Measurements from ENCODE around the gene SUPT3H. TPM values are rescaled to one million over a fixed set of nuclear protein-coding genes. Genes with fewer than 3 reads are reported as not detected.
A peak's percentile ranks its signal among the peaks of the same experiment; 100 is the strongest.

SUPT3H gene
- total and polyA plus RNA-seq, 7 experiments from 2014 or later = 8.0 to 16.0 (median 12.7) TPM

- Mint-ChIP-seq H3K4me1 (peaks cover 0 to 11% (median 0%) of the 10 kb centered on the region in 7 donors), H3K9me3 (peaks cover 0 to 3% (median 0%) of the 10 kb centered on the region in 11 donors)
- CTCF ChIA-PET = no interaction called here
These were observed 250.5 kb downstream of the SUPT3H start for GRCh38 chr6:45127185-45127584.

GRCh38 chr6:45126033-45126432 lies 251.7 kb downstream of the SUPT3H start:
- DNase-seq = no peak
- Mint-ChIP-seq H3K27me3 (no peaks in the 10 kb centered on the region), H3K27ac (no peak overlapping the region), H3K9me3 (peaks cover 0 to 3% (median 0%) of the 10 kb centered on the region in 11 donors), H3K4me3 (no peak overlapping the region), H3K36me3 (peaks cover 0 to 4% (median 0%) of the 10 kb centered on the region in 5 donors), H3K4me1 (peaks cover 0 to 10% (median 0%) of the 10 kb centered on the region in 7 donors)
- ChIA-PET POLR2A (no interaction called here), CTCF (no interaction called here)
- no peak overlapping the region for H3K4me3 ChIP-seq (ENCODE audit: low read length)
- intact Hi-C loops (cut with micrococcal nuclease) = no loop called here
- no peak for ATAC-seq
- H3K36me3 ChIP-seq (ENCODE audit: control insufficient read depth in 2 of 3, insufficient read depth in 3 of 3, low read length in 3 of 3) = no peaks in the 10 kb centered on the region
- no peaks in the 10 kb centered on the region for H3K27me3 ChIP-seq (ENCODE audit: control insufficient read depth in 2 of 2, insufficient read depth in 2 of 2, low read length in 2 of 2)
- H3K4me1 ChIP-seq (ENCODE audit: control insufficient read depth in 2 of 2, insufficient read depth in 2 of 2, low read length in 2 of 2) = no peaks in the 10 kb centered on the region
- H3K27ac ChIP-seq (ENCODE audit: low read depth, low read length) = no peak overlapping the region
- H3K9me3 ChIP-seq (ENCODE audit: control insufficient read depth in 2 of 3, low read length in 3 of 3) = no peaks in the 10 kb centered on the region

More at GRCh38 chr6:45127185-45127584, 250.5 kb downstream of the SUPT3H start:
- intact Hi-C loops (cut with micrococcal nuclease) = no loop called here
- POLR2A ChIA-PET = interaction anchor here (0.6 kb wide), 1 partner anchor 227 kb away, joined by 3 read pairs; no protein-coding TSS in a partner anchor
- ATAC-seq = no peak
- no peak for DNase-seq
- no peak overlapping the region for H3K4me3 ChIP-seq (ENCODE audit: low read length)
- H3K9me3 ChIP-seq (ENCODE audit: control insufficient read depth in 2 of 3, low read length in 3 of 3) = no peaks in the 10 kb centered on the region
- Mint-ChIP-seq H3K4me3 (no peak overlapping the region), H3K27ac (no peak overlapping the region), H3K27me3 (no peaks in the 10 kb centered on the region), H3K36me3 (peaks cover 0 to 4% (median 0%) of the 10 kb centered on the region in 5 donors)
- no peaks in the 10 kb centered on the region for H3K27me3 ChIP-seq (ENCODE audit: control insufficient read depth in 2 of 2, insufficient read depth in 2 of 2, low read length in 2 of 2)
- H3K27ac ChIP-seq (ENCODE audit: low read depth, low read length) = no peak overlapping the region
- no peaks in the 10 kb centered on the region for H3K4me1 ChIP-seq (ENCODE audit: control insufficient read depth in 2 of 2, insufficient read depth in 2 of 2, low read length in 2 of 2)
- H3K36me3 ChIP-seq (ENCODE audit: control insufficient read depth in 2 of 3, insufficient read depth in 3 of 3, low read length in 3 of 3) = no peaks in the 10 kb centered on the region

GRCh38 chr6:45123023-45123422 lies 254.7 kb downstream of the SUPT3H start:
- peaks cover 0 to 8% (median 0%) of the 10 kb centered on the region in 7 donors for H3K4me1 Mint-ChIP-seq
- H3K4me3 Mint-ChIP-seq = no peak overlapping the region
- ChIA-PET POLR2A (no interaction called here), CTCF (no interaction called here)
- intact Hi-C loops (cut with micrococcal nuclease) = no loop called here
- no peaks in the 10 kb centered on the region for H3K27me3 Mint-ChIP-seq
- no peaks in the 10 kb centered on the region for H3K9me3 Mint-ChIP-seq
- H3K27ac Mint-ChIP-seq = no peak overlapping the region
- H3K27me3 ChIP-seq (ENCODE audit: control insufficient read depth in 2 of 2, insufficient read depth in 2 of 2, low read length in 2 of 2) = no peaks in the 10 kb centered on the region
- no peaks in the 10 kb centered on the region for H3K36me3 ChIP-seq (ENCODE audit: control insufficient read depth in 2 of 3, insufficient read depth in 3 of 3, low read length in 3 of 3)
- no peak overlapping the region for H3K4me3 ChIP-seq (ENCODE audit: low read length)
- H3K9me3 ChIP-seq (ENCODE audit: control insufficient read depth in 2 of 3, low read length in 3 of 3) = no peaks in the 10 kb centered on the region
- H3K27ac ChIP-seq (ENCODE audit: low read depth, low read length) = no peak overlapping the region
- DNase-seq = no peak
- H3K4me1 ChIP-seq (ENCODE audit: control insufficient read depth in 2 of 2, insufficient read depth in 2 of 2, low read length in 2 of 2) = no peaks in the 10 kb centered on the region
- ATAC-seq = no peak
- peaks cover 0 to 4% (median 0%) of the 10 kb centered on the region in 5 donors for H3K36me3 Mint-ChIP-seq

GRCh38 chr6:45118754-45119153 lies 259.0 kb downstream of the SUPT3H start:
- no peak for DNase-seq
- ChIA-PET CTCF (no interaction called here), POLR2A (interaction anchor here (0.7 kb wide), 1 partner anchor 37 kb away, joined by 3 read pairs; no protein-coding TSS in a partner anchor)
- Histone ChIP-seq H3K36me3 (ENCODE audit: control insufficient read depth in 2 of 3, insufficient read depth in 3 of 3, low read length in 3 of 3) (no peaks in the 10 kb centered on the region), H3K4me3 (ENCODE audit: low read length) (no peak overlapping the region), H3K9me3 (ENCODE audit: control insufficient read depth in 2 of 3, low read length in 3 of 3) (no peaks in the 10 kb centered on the region), H3K27me3 (ENCODE audit: control insufficient read depth in 2 of 2, insufficient read depth in 2 of 2, low read length in 2 of 2) (no peaks in the 10 kb centered on the region), H3K4me1 (ENCODE audit: control insufficient read depth in 2 of 2, insufficient read depth in 2 of 2, low read length in 2 of 2) (peaks cover 5% of the 10 kb centered on the region in 2 donors), H3K27ac (ENCODE audit: low read depth, low read length) (no peak overlapping the region)
- no peak overlapping the region for H3K27ac Mint-ChIP-seq
- H3K36me3 Mint-ChIP-seq = peaks cover 0 to 7% (median 0%) of the 10 kb centered on the region in 5 donors
- no peaks in the 10 kb centered on the region for H3K9me3 Mint-ChIP-seq
- intact Hi-C loops (cut with micrococcal nuclease) = loop anchor here (2.0 to 5.0 kb wide), 2 partner anchors 14 to 39 kb away; no protein-coding TSS in a partner anchor
- no peak overlapping the region for H3K4me3 Mint-ChIP-seq
- peaks cover 10 to 25% (median 21%) of the 10 kb centered on the region in 7 donors for H3K4me1 Mint-ChIP-seq
- H3K27me3 Mint-ChIP-seq = no peaks in the 10 kb centered on the region
- ATAC-seq = no peak

GRCh38 chr6:45116714-45117410 lies 260.9 kb downstream of the SUPT3H start:
- Histone ChIP-seq H3K4me3 (ENCODE audit: low read length) (no peak overlapping the region), H3K4me1 (ENCODE audit: control insufficient read depth in 2 of 2, insufficient read depth in 2 of 2, low read length in 2 of 2) (peaks cover 5% of the 10 kb centered on the region in 2 donors), H3K27me3 (ENCODE audit: control insufficient read depth in 2 of 2, insufficient read depth in 2 of 2, low read length in 2 of 2) (no peaks in the 10 kb centered on the region), H3K36me3 (ENCODE audit: control insufficient read depth in 2 of 3, insufficient read depth in 3 of 3, low read length in 3 of 3) (no peaks in the 10 kb centered on the region), H3K27ac (ENCODE audit: low read depth, low read length) (no peak overlapping the region), H3K9me3 (ENCODE audit: control insufficient read depth in 2 of 3, low read length in 3 of 3) (no peaks in the 10 kb centered on the region)
- peak overlapping the region in 4 of 10 donors; percentile 7 to 28 (median 8) for H3K4me3 Mint-ChIP-seq
- POLR2A ChIA-PET = no interaction called here
- CTCF ChIA-PET = interaction anchor here (1.0 kb wide), 1 partner anchor 459 kb away, joined by 3 read pairs; no protein-coding TSS in a partner anchor
- H3K9me3 Mint-ChIP-seq = peaks cover 0 to 1% (median 0%) of the 10 kb centered on the region in 11 donors
- no peaks in the 10 kb centered on the region for H3K27me3 Mint-ChIP-seq
- intact Hi-C loops (cut with micrococcal nuclease) = loop anchor here in 1 of 2 donors (2.0 to 5.0 kb wide), 2 partner anchors 40 to 116 kb away; no protein-coding TSS in a partner anchor
- peaks cover 0 to 9% (median 0%) of the 10 kb centered on the region in 5 donors for H3K36me3 Mint-ChIP-seq
- H3K27ac Mint-ChIP-seq = peak overlapping the region in 2 of 9 donors; percentile 6 to 16
- no peak for DNase-seq
- no peak for ATAC-seq
- peaks cover 10 to 25% (median 21%) of the 10 kb centered on the region in 7 donors for H3K4me1 Mint-ChIP-seq

- Mint-ChIP-seq H3K4me3 (peak overlapping the region in 1 of 10 donors; percentile 8), H3K27me3 (no peaks in the 10 kb centered on the region), H3K27ac (peak overlapping the region in 1 of 9 donors; percentile 27), H3K4me1 (peaks cover 10 to 25% (median 21%) of the 10 kb centered on the region in 7 donors), H3K36me3 (peaks cover 0 to 9% (median 0%) of the 10 kb centered on the region in 5 donors), H3K9me3 (peaks cover 0 to 1% (median 0%) of the 10 kb centered on the region in 11 donors)
- intact Hi-C loops (cut with micrococcal nuclease) = loop anchor here in 1 of 2 donors (2.0 to 5.0 kb wide), 2 partner anchors 42 to 115 kb away; no protein-coding TSS in a partner anchor
- no peak for ATAC-seq
- H3K4me3 ChIP-seq (ENCODE audit: low read length) = no peak overlapping the region
- H3K27me3 ChIP-seq (ENCODE audit: control insufficient read depth in 2 of 2, insufficient read depth in 2 of 2, low read length in 2 of 2) = no peaks in the 10 kb centered on the region
- CTCF ChIA-PET = interaction anchor here (1.0 kb wide), 1 partner anchor 458 kb away, joined by 3 read pairs; no protein-coding TSS in a partner anchor
- H3K9me3 ChIP-seq (ENCODE audit: control insufficient read depth in 2 of 3, low read length in 3 of 3) = no peaks in the 10 kb centered on the region
- DNase-seq = no peak
- POLR2A ChIA-PET = no interaction called here
- no peaks in the 10 kb centered on the region for H3K36me3 ChIP-seq (ENCODE audit: control insufficient read depth in 2 of 3, insufficient read depth in 3 of 3, low read length in 3 of 3)
- H3K4me1 ChIP-seq (ENCODE audit: control insufficient read depth in 2 of 2, insufficient read depth in 2 of 2, low read length in 2 of 2) = peaks cover 5% of the 10 kb centered on the region in 2 donors
- H3K27ac ChIP-seq (ENCODE audit: low read depth, low read length) = no peak overlapping the region
These were observed 262.0 kb downstream of the SUPT3H start for GRCh38 chr6:45115696-45116095.

Data from naive thymus-derived CD4-positive, alpha-beta T cell (primary cell).